Ascending aorta (tissue), 2 donors: ENCODE results near the gene PRKAR1B. TPM values are rescaled to one million over a fixed set of nuclear protein-coding genes. Genes with fewer than 3 reads are reported as not detected.

Source experiments
- DNase-seq, 2 donors: peaks; one replicate each; pipeline ENCODE4 v3.0.0-alpha.2; 2019; ENCODE audit warnings: low spot score in 2 of 2
- H3K27ac ChIP-seq, 2 donors: fragments of 200-600 bp; sonication (generic); one replicate each; pipeline ENCODE4 v1.5.1; 2016 to 2017; ENCODE audit warnings: mild to moderate bottlenecking in 1 of 2
- H3K27me3 ChIP-seq: fragments of 200-600 bp; sonication (generic); one replicate; pipeline ENCODE4 v1.5.1; 2017
- H3K36me3 ChIP-seq, 2 donors: fragments of 200-600 bp; sonication (generic); one replicate each; pipeline ENCODE4 v1.5.1; 2016
- H3K4me1 ChIP-seq, 2 donors: fragments of 200-600 bp; sonication (generic); one replicate each; pipeline ENCODE4 v1.5.1; 2016 to 2017; ENCODE audit warnings: mild to moderate bottlenecking in 1 of 2
- H3K4me3 ChIP-seq, 2 donors: fragments of 200-600 bp; sonication (generic); one replicate each; pipeline ENCODE4 v1.5.1; 2016 to 2017; ENCODE audit warnings: mild to moderate bottlenecking in 1 of 2
- H3K9me3 ChIP-seq, 2 donors: fragments of 200-600 bp; sonication (generic); one replicate each; pipeline ENCODE4 v1.5.1; 2016
- CTCF ChIP-seq, 3 experiments: fragments of 200-600 bp in 2 of 3; fragments of 450-650 bp in 1 of 3; sonication (generic) in 2 of 3; IDR thresholded peaks; one replicate each; pipeline ENCODE4 v1.5.1; 2016 to 2019; ENCODE audit warnings: antibody characterized with exemption in 3 of 3, mild to moderate bottlenecking in 1 of 3, moderate library complexity in 1 of 3
- intact Hi-C: fragments of 100-400 bp; cut with DNase I; formaldehyde crosslinking; loops from one replicate; pipeline ENCODE4 v1.15.1; 2023
- total RNA-seq: library from RNA; depleted of rRNA; stranded (reverse); fragments of >200 nt; gene quantifications from one replicate; pipeline ENCODE4 v1.1.0, GENCODE V29; 2016

Gene PRKAR1B
- total RNA-seq, 1 donor from 2014 or later, result 13.0 TPM

GRCh38 chr7:534075-534474, 193.0 kb downstream of the PRKAR1B start:
- TF ChIP-seq CTCF (IDR thresholded peaks at IDR 0.05), result no peak
- H3K4me3 ChIP-seq, result no peak overlapping the region
- peaks cover 11 to 15% of the 10 kb centered on the region in 2 donors for H3K4me1 ChIP-seq
- no peaks in the 10 kb centered on the region for H3K27me3 ChIP-seq
- H3K9me3 ChIP-seq, result no peaks in the 10 kb centered on the region
- DNase-seq, result no peak
- H3K36me3 ChIP-seq, result no peaks in the 10 kb centered on the region
- intact Hi-C loops, result no loop called here
- no peak overlapping the region for H3K27ac ChIP-seq

GRCh38 chr7:533266-533665, 193.8 kb downstream of the PRKAR1B start:
- H3K27me3 ChIP-seq, result no peaks in the 10 kb centered on the region
- TF ChIP-seq CTCF (IDR thresholded peaks at IDR 0.05), result no peak
- peaks cover 4 to 8% of the 10 kb centered on the region in 2 donors for H3K4me1 ChIP-seq
- intact Hi-C loops, result no loop called here
- H3K4me3 ChIP-seq, result no peak overlapping the region
- no peaks in the 10 kb centered on the region for H3K9me3 ChIP-seq
- no peak for DNase-seq
- no peak overlapping the region for H3K27ac ChIP-seq
- H3K36me3 ChIP-seq, result no peaks in the 10 kb centered on the region

GRCh38 chr7:532379-533143, 194.5 kb downstream of the PRKAR1B start:
- intact Hi-C loops, result no loop called here
- Histone ChIP-seq H3K27ac (no peak overlapping the region), H3K27me3 (no peaks in the 10 kb centered on the region)

GRCh38 chr7:531777-532176, 195.3 kb downstream of the PRKAR1B start:
- DNase-seq, result no peak
- intact Hi-C loops, result no loop called here
- no peaks in the 10 kb centered on the region for H3K4me1 ChIP-seq
- H3K27ac ChIP-seq, result no peak overlapping the region
- TF ChIP-seq CTCF (IDR thresholded peaks at IDR 0.05), result no peak
- H3K27me3 ChIP-seq, result no peaks in the 10 kb centered on the region
- no peak overlapping the region for H3K4me3 ChIP-seq
- H3K36me3 ChIP-seq, result no peaks in the 10 kb centered on the region
- no peaks in the 10 kb centered on the region for H3K9me3 ChIP-seq

More at GRCh38 chr7:532379-533143, 194.5 kb downstream of the PRKAR1B start:
- no peaks in the 10 kb centered on the region for H3K9me3 ChIP-seq
- no peaks in the 10 kb centered on the region for H3K36me3 ChIP-seq
- TF ChIP-seq CTCF (IDR thresholded peaks at IDR 0.05), result no peak
- no peak overlapping the region for H3K4me3 ChIP-seq
- no peak for DNase-seq
- H3K4me1 ChIP-seq, result peaks cover 0 to 2% of the 10 kb centered on the region in 2 donors

GRCh38 chr7:528451-528850, 198.6 kb downstream of the PRKAR1B start:
- Histone ChIP-seq H3K4me1 (no peaks in the 10 kb centered on the region), H3K9me3 (peaks cover 8 to 12% of the 10 kb centered on the region in 2 donors), H3K27ac (no peak overlapping the region), H3K36me3 (no peaks in the 10 kb centered on the region), H3K27me3 (no peaks in the 10 kb centered on the region), H3K4me3 (no peak overlapping the region)
- no peak for TF ChIP-seq CTCF (IDR thresholded peaks at IDR 0.05)
- DNase-seq, result no peak
- intact Hi-C loops, result no loop called here
